Osteoblast (primary cell): Measurements from ENCODE around the gene LUC7L3. TPM values are rescaled to one million over a fixed set of nuclear protein-coding genes. Genes with fewer than 3 reads are reported as not detected.

Source experiments
- DNase-seq: peaks from one replicate; pipeline ENCODE4 v3.0.0; 2011; ENCODE audit warnings: low spot score, mixed read lengths; ENCODE audit not compliant: insufficient read length; ENCODE audit errors: missing footprints
- H2AFZ ChIP-seq: 2 replicates; pipeline ENCODE4 v1.6.0; 2011; ENCODE audit warnings: mild to moderate bottlenecking, low read length
- H3K27ac ChIP-seq: 2 replicates; pipeline ENCODE4 v1.5.1; 2011; ENCODE audit warnings: mild to moderate bottlenecking, low read depth, low read length, moderate library complexity
- H3K27me3 ChIP-seq: 2 replicates; pipeline ENCODE4 v1.6.0; 2012; ENCODE audit warnings: mild to moderate bottlenecking, control low read depth, inconsistent platforms, low read length, moderate library complexity; ENCODE audit not compliant: insufficient read depth
- H3K36me3 ChIP-seq: 2 replicates; pipeline ENCODE4 v1.5.1; 2011; ENCODE audit warnings: mild to moderate bottlenecking, low read length, control low read depth, moderate library complexity; ENCODE audit not compliant: insufficient read depth
- H3K4me1 ChIP-seq: 2 replicates; pipeline ENCODE4 v1.5.1; 2011; ENCODE audit warnings: mild to moderate bottlenecking, low read length, control low read depth, moderate library complexity; ENCODE audit not compliant: insufficient read depth
- H3K4me2 ChIP-seq: 2 replicates; pipeline ENCODE4 v1.6.0; 2011; ENCODE audit warnings: mild to moderate bottlenecking, low read length; ENCODE audit not compliant: insufficient read depth
- H3K4me3 ChIP-seq: fragments of 200-600 bp; sonication (generic); 3 replicates; pipeline ENCODE4 v1.5.1; 2012; ENCODE audit warnings: mild to moderate bottlenecking, low read length, inconsistent platforms; ENCODE audit not compliant: insufficient read depth
- H3K79me2 ChIP-seq: 2 replicates; pipeline ENCODE4 v1.6.0; 2012; ENCODE audit warnings: mild to moderate bottlenecking, low read length, control low read depth, inconsistent platforms; ENCODE audit not compliant: insufficient read depth
- H3K9me3 ChIP-seq: 2 replicates; pipeline ENCODE4 v1.5.1; 2011; ENCODE audit warnings: low read depth, low read length, control low read depth
- H4K20me1 ChIP-seq: 2 replicates; pipeline ENCODE4 v1.6.0; 2012; ENCODE audit warnings: mild to moderate bottlenecking, low read length, control low read depth; ENCODE audit not compliant: insufficient read depth
- CTCF ChIP-seq: IDR thresholded peaks from 2 replicates; pipeline ENCODE4 v1.5.1; 2011; ENCODE audit warnings: mild to moderate bottlenecking, low read depth, low read length, moderate library complexity; ENCODE audit errors: extremely low read depth
- total RNA-seq: library from RNA; depleted of rRNA; stranded (reverse); fragments of >200 nt; gene quantifications from 2 replicates; pipeline ENCODE4 v1.2.3, GENCODE V29; 2012

LUC7L3 gene
- total RNA-seq, 1 donor = 34.7 TPM

GRCh38 chr17:50785946-50786570 is 66.7 kb downstream of the LUC7L3 start:
- Histone ChIP-seq H3K27me3 (no peaks in the 10 kb centered on the region), H3K36me3 (no peaks in the 10 kb centered on the region), H3K4me1 (peaks cover 3% of the 10 kb centered on the region), H3K27ac (no peak overlapping the region), H2AFZ (peak overlapping the region; percentile 56), H3K9me3 (no peaks in the 10 kb centered on the region), H3K79me2 (no peaks in the 10 kb centered on the region), H3K4me3 (no peak overlapping the region), H4K20me1 (no peaks in the 10 kb centered on the region), H3K4me2 (no peak overlapping the region)
- no peak for DNase-seq
- no peak for TF ChIP-seq CTCF

GRCh38 chr17:50787106-50787505 is 67.7 kb downstream of the LUC7L3 start:
- Histone ChIP-seq H3K79me2 (no peaks in the 10 kb centered on the region), H2AFZ (peak overlapping the region; percentile 66), H3K4me3 (no peak overlapping the region), H3K4me2 (no peak overlapping the region), H4K20me1 (no peaks in the 10 kb centered on the region), H3K27ac (no peak overlapping the region), H3K9me3 (no peaks in the 10 kb centered on the region), H3K4me1 (peaks cover 3% of the 10 kb centered on the region), H3K27me3 (no peaks in the 10 kb centered on the region), H3K36me3 (no peaks in the 10 kb centered on the region)
- TF ChIP-seq CTCF = no peak
- no peak for DNase-seq

DNA sequence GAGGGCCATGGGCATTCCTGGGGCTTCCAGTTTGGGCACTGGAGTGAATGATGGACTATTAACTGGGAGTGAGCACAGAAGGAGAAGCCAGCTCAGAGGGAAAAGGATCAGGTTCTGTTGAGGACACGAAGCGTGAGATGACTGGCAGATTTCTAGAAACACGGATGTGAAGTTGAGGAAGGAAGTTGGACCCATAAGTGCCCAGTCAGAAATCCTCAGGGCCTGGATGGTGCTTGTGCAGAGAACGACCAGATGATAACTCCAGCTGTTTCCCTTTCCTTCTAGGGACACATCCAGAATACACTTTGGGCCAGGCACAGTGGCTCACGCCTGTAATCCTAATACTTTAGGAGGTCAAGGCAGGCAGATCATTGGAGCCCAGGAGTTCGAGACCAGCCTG is 71.2 kb downstream of the LUC7L3 start:
- Histone ChIP-seq H3K36me3 (no peaks in the 10 kb centered on the region), H3K9me3 (no peaks in the 10 kb centered on the region), H3K4me2 (no peak overlapping the region), H3K4me1 (peaks cover 3% of the 10 kb centered on the region), H3K27ac (no peak overlapping the region), H3K79me2 (no peaks in the 10 kb centered on the region), H3K4me3 (no peak overlapping the region), H4K20me1 (no peaks in the 10 kb centered on the region), H3K27me3 (no peaks in the 10 kb centered on the region), H2AFZ (no peak overlapping the region)
- TF ChIP-seq CTCF = no peak
- DNase-seq = no peak

GRCh38 chr17:50792132-50792531 is 72.7 kb downstream of the LUC7L3 start:
- no peaks in the 10 kb centered on the region for H3K36me3 ChIP-seq
- H4K20me1 ChIP-seq = no peaks in the 10 kb centered on the region
- no peaks in the 10 kb centered on the region for H3K79me2 ChIP-seq
- H3K9me3 ChIP-seq = no peaks in the 10 kb centered on the region
- no peaks in the 10 kb centered on the region for H3K4me1 ChIP-seq
- no peak overlapping the region for H3K4me3 ChIP-seq
- TF ChIP-seq CTCF = no peak
- no peak for DNase-seq
- no peaks in the 10 kb centered on the region for H3K27me3 ChIP-seq
- no peak overlapping the region for H2AFZ ChIP-seq
- H3K27ac ChIP-seq = no peak overlapping the region
- no peak overlapping the region for H3K4me2 ChIP-seq
